Immature natural killer cell (primary cell): Measurements from ENCODE around the gene ZBTB44. TPM values are rescaled to one million over a fixed set of nuclear protein-coding genes. Genes with fewer than 3 reads are reported as not detected.
A peak's percentile ranks its signal among the peaks of the same experiment; 100 is the strongest.
"Not testable (repeated sequence)": the region's sequence is repeated elsewhere in the genome, so short reads cannot be mapped to it uniquely, and the experiment has no call there.

Source experiments
- DNase-seq, 3 donors: peaks; one replicate each; pipeline ENCODE4 v3.0.0; 2022; ENCODE audit warnings: mixed read lengths in 1 of 3
- H3K27ac Mint-ChIP-seq, 6 donors: one replicate each; pipeline ENCODE4 v1.8.0; 2020; ENCODE audit warnings: mixed read lengths in 6 of 6, mild to moderate bottlenecking in 5 of 6, inconsistent platforms in 4 of 6, moderate library complexity in 3 of 6
- H3K27me3 Mint-ChIP-seq, 3 donors: one replicate each; pipeline ENCODE4 v1.8.0; 2020 to 2021; ENCODE audit warnings: low read depth in 3 of 3, mild to moderate bottlenecking in 3 of 3, mixed read lengths in 3 of 3, moderate library complexity in 3 of 3, inconsistent platforms in 1 of 3
- H3K36me3 Mint-ChIP-seq, 3 donors: one replicate each; pipeline ENCODE4 v1.8.0; 2020; ENCODE audit warnings: mixed read lengths in 3 of 3, inconsistent platforms in 2 of 3, mild to moderate bottlenecking in 2 of 3
- H3K4me1 Mint-ChIP-seq, 2 donors: one replicate each; pipeline ENCODE4 v1.8.0; 2020; ENCODE audit warnings: inconsistent platforms in 2 of 2, mild to moderate bottlenecking in 2 of 2, mixed read lengths in 2 of 2, moderate library complexity in 1 of 2
- H3K4me3 Mint-ChIP-seq, 5 donors: one replicate each; pipeline ENCODE4 v1.8.0; 2020; ENCODE audit warnings: mild to moderate bottlenecking in 5 of 5, mixed read lengths in 5 of 5, inconsistent platforms in 3 of 5, moderate library complexity in 3 of 5
- H3K9me3 Mint-ChIP-seq, 6 donors: one replicate each; pipeline ENCODE4 v1.8.0; 2020; ENCODE audit warnings: mild to moderate bottlenecking in 6 of 6, mixed read lengths in 6 of 6, inconsistent platforms in 4 of 6, moderate library complexity in 3 of 6
- polyA plus RNA-seq, 3 donors: library from polyadenylated mRNA; unstranded; fragments of 300-500 nt; fragmentation: Illumina TruSeq; gene quantifications; one replicate each; pipeline ENCODE4 v1.2.3, GENCODE V29; 2021

The ZBTB44 gene
- polyA plus RNA-seq, result 10 to 100 TPM; 10.4 to 14.0 (median 10.7) TPM

- DNase-seq, result peak; percentile 85 to 89 (median 89)
- Mint-ChIP-seq H3K27me3 (peaks cover 6 to 15% (median 13%) of the 10 kb centered on the region in 3 donors), H3K27ac (peak within 1 kb of the TSS; percentile 95 to 99 (median 98)), H3K4me3 (peak within 1 kb of the TSS; percentile 91 to 100 (median 94)), H3K4me1 (peaks cover 39 to 64% of the 10 kb centered on the region in 2 donors), H3K36me3 (peaks cover 0 to 9% (median 0%) of the 10 kb centered on the region in 3 donors), H3K9me3 (no peaks in the 10 kb centered on the region)
These were observed at the start of gene ZBTB44 for GRCh38 chr11:130314750-130315285. ZBTB44 (minus strand) TSS chr11:130314917; CDS start chr11:130261873, 53,044 bp downstream.

- Mint-ChIP-seq H3K9me3 (peaks cover 11 to 33% (median 28%) of the 10 kb centered on the region in 6 donors), H3K4me3 (no peak overlapping the region), H3K27ac (peak overlapping the region in 2 of 6 donors; percentile 33 to 49), H3K4me1 (no peaks in the 10 kb centered on the region), H3K27me3 (peaks cover 5 to 11% (median 6%) of the 10 kb centered on the region in 3 donors), H3K36me3 (peaks cover 20 to 40% (median 25%) of the 10 kb centered on the region in 3 donors)
- DNase-seq, result no peak
These were observed 44.7 kb upstream of the ZBTB44 start for GRCh38 chr11:130359419-130359818.

- Mint-ChIP-seq H3K27me3 (peaks cover 5 to 11% (median 6%) of the 10 kb centered on the region in 3 donors), H3K4me3 (no peak overlapping the region), H3K36me3 (peaks cover 27 to 35% (median 34%) of the 10 kb centered on the region in 3 donors), H3K27ac (no peak overlapping the region), H3K4me1 (no peaks in the 10 kb centered on the region), H3K9me3 (peaks cover 12 to 36% (median 31%) of the 10 kb centered on the region in 6 donors)
- no peak for DNase-seq
These were observed 43.7 kb upstream of the ZBTB44 start for GRCh38 chr11:130358398-130358797.

- Mint-ChIP-seq H3K4me1 (peaks cover 15 to 33% of the 10 kb centered on the region in 2 donors), H3K27ac (no peak overlapping the region), H3K27me3 (peaks cover 0 to 2% (median 0%) of the 10 kb centered on the region in 3 donors), H3K4me3 (no peak overlapping the region), H3K9me3 (peaks cover 0 to 3% (median 0%) of the 10 kb centered on the region in 6 donors), H3K36me3 (peaks cover 5 to 12% (median 10%) of the 10 kb centered on the region in 3 donors)
- no peak for DNase-seq
These were observed 32.5 kb upstream of the ZBTB44 start for GRCh38 chr11:130347261-130347660.

- Mint-ChIP-seq H3K27me3 (peaks cover 0 to 6% (median 0%) of the 10 kb centered on the region in 3 donors), H3K9me3 (peaks cover 0 to 3% (median 0%) of the 10 kb centered on the region in 6 donors)
These were observed 30.1 kb upstream of the ZBTB44 start for GRCh38 chr11:130344841-130345240.

GRCh38 chr11:130340671-130341319 is 26.1 kb upstream of the ZBTB44 start:
- H3K36me3 Mint-ChIP-seq, result peaks cover 12 to 24% (median 14%) of the 10 kb centered on the region in 3 donors
- H3K27me3 Mint-ChIP-seq, result peaks cover 3 to 7% (median 6%) of the 10 kb centered on the region in 3 donors
- H3K4me3 Mint-ChIP-seq, result peak overlapping the region; percentile 33 to 82 (median 56)
- peak overlapping the region; percentile 78 to 97 (median 94) for H3K27ac Mint-ChIP-seq
- peaks cover 46 to 65% of the 10 kb centered on the region in 2 donors for H3K4me1 Mint-ChIP-seq
- peaks cover 0 to 6% (median 3%) of the 10 kb centered on the region in 6 donors for H3K9me3 Mint-ChIP-seq
- peak; percentile 78 to 84 (median 80) for DNase-seq

More at GRCh38 chr11:130344841-130345240, 30.1 kb upstream of the ZBTB44 start:
- no peak for DNase-seq
- Mint-ChIP-seq H3K27ac (peak overlapping the region in 1 of 6 donors; percentile 8), H3K4me1 (peaks cover 36 to 55% of the 10 kb centered on the region in 2 donors), H3K4me3 (no peak overlapping the region), H3K36me3 (peaks cover 0 to 12% (median 10%) of the 10 kb centered on the region in 3 donors)

- no peak for DNase-seq
- peaks cover 0 to 6% (median 2%) of the 10 kb centered on the region in 6 donors for H3K9me3 Mint-ChIP-seq
- peak overlapping the region; percentile 78 to 97 (median 92) for H3K27ac Mint-ChIP-seq
- H3K27me3 Mint-ChIP-seq, result peaks cover 3 to 7% (median 6%) of the 10 kb centered on the region in 3 donors
- H3K36me3 Mint-ChIP-seq, result peaks cover 5 to 15% (median 13%) of the 10 kb centered on the region in 3 donors
- peaks cover 44 to 52% of the 10 kb centered on the region in 2 donors for H3K4me1 Mint-ChIP-seq
- peak overlapping the region; percentile 51 to 82 (median 57) for H3K4me3 Mint-ChIP-seq
These were observed 23.9 kb upstream of the ZBTB44 start for GRCh38 chr11:130338667-130339066.

GRCh38 chr11:130337281-130338089 is 22.8 kb upstream of the ZBTB44 start:
- Mint-ChIP-seq H3K9me3 (peaks cover 0 to 6% (median 2%) of the 10 kb centered on the region in 6 donors), H3K27ac (peak overlapping the region in 4 of 6 donors; percentile 31 to 80 (median 59)), H3K4me1 (peaks cover 36 to 43% of the 10 kb centered on the region in 2 donors), H3K36me3 (peaks cover 4 to 18% (median 12%) of the 10 kb centered on the region in 3 donors), H3K4me3 (peak overlapping the region in 1 of 5 donors; percentile 33), H3K27me3 (peaks cover 3 to 7% (median 6%) of the 10 kb centered on the region in 3 donors)
- DNase-seq, result no peak

GRCh38 chr11:130331397-130331796 is 16.7 kb upstream of the ZBTB44 start:
- peaks cover 7 to 14% of the 10 kb centered on the region in 2 donors for H3K4me1 Mint-ChIP-seq
- not testable (repeated sequence) for DNase-seq, H3K9me3 Mint-ChIP-seq, H3K27me3 Mint-ChIP-seq, H3K4me3 Mint-ChIP-seq
- H3K27ac Mint-ChIP-seq, result peak overlapping the region in 1 of 6 donors; percentile 30
- H3K36me3 Mint-ChIP-seq, result peaks cover 12 to 22% (median 20%) of the 10 kb centered on the region in 3 donors

GRCh38 chr11:130330101-130330684 is 15.5 kb upstream of the ZBTB44 start:
- H3K27ac Mint-ChIP-seq, result peak overlapping the region in 1 of 6 donors; percentile 1
- H3K27me3 Mint-ChIP-seq, result peaks cover 0 to under 1% (median 0%) of the 10 kb centered on the region in 3 donors
- H3K4me3 Mint-ChIP-seq, result no peak overlapping the region
- DNase-seq, result no peak
- H3K9me3 Mint-ChIP-seq, result no peaks in the 10 kb centered on the region
- H3K36me3 Mint-ChIP-seq, result peaks cover 12 to 29% (median 15%) of the 10 kb centered on the region in 3 donors
- peaks cover 7 to 14% of the 10 kb centered on the region in 2 donors for H3K4me1 Mint-ChIP-seq

- peaks cover 12 to 37% (median 22%) of the 10 kb centered on the region in 3 donors for H3K36me3 Mint-ChIP-seq
- H3K4me3 Mint-ChIP-seq, result no peak overlapping the region
- no peak for DNase-seq
- peaks cover 7 to 14% of the 10 kb centered on the region in 2 donors for H3K4me1 Mint-ChIP-seq
- H3K27me3 Mint-ChIP-seq, result peaks cover 0 to 2% (median 0%) of the 10 kb centered on the region in 3 donors
- H3K27ac Mint-ChIP-seq, result no peak overlapping the region
- H3K9me3 Mint-ChIP-seq, result no peaks in the 10 kb centered on the region
These were observed 13.7 kb upstream of the ZBTB44 start for GRCh38 chr11:130328420-130328819.

- peaks cover 7 to 14% of the 10 kb centered on the region in 2 donors for H3K4me1 Mint-ChIP-seq
- H3K27me3 Mint-ChIP-seq, result peaks cover 0 to 2% (median 0%) of the 10 kb centered on the region in 3 donors
- H3K36me3 Mint-ChIP-seq, result peaks cover 12 to 41% (median 25%) of the 10 kb centered on the region in 3 donors
- H3K9me3 Mint-ChIP-seq, result peaks cover 0 to under 1% (median 0%) of the 10 kb centered on the region in 6 donors
- DNase-seq, result no peak
- no peak overlapping the region for H3K27ac Mint-ChIP-seq
- no peak overlapping the region for H3K4me3 Mint-ChIP-seq
These were observed 13.0 kb upstream of the ZBTB44 start for GRCh38 chr11:130327716-130328115.

GRCh38 chr11:130325691-130326090 is 11.0 kb upstream of the ZBTB44 start:
- Mint-ChIP-seq H3K36me3 (peaks cover 14 to 46% (median 34%) of the 10 kb centered on the region in 3 donors), H3K9me3 (peaks cover 3 to 14% (median 9%) of the 10 kb centered on the region in 6 donors), H3K4me3 (no peak overlapping the region), H3K27me3 (peaks cover 0 to 2% (median 0%) of the 10 kb centered on the region in 3 donors), H3K27ac (no peak overlapping the region), H3K4me1 (peaks cover 7 to 14% of the 10 kb centered on the region in 2 donors)
- no peak for DNase-seq
